HG02571 (cell line): ENCODE results near the gene NECTIN1.

Experiments used
- ATAC-seq: cut with Tn5 transposase; IDR thresholded peaks from one replicate; pipeline ENCODE4 v1.9.1; 2021; ENCODE audit warnings: mild to moderate bottlenecking, moderate library complexity; ENCODE audit not compliant: unreplicated experiment

The NECTIN1 gene

GRCh38 chr11:119644502-119644901 is 84.5 kb downstream of the NECTIN1 start:
- no peak for ATAC-seq

GRCh38 chr11:119643876-119644225 is 85.1 kb downstream of the NECTIN1 start:
- ATAC-seq, result no peak

GRCh38 chr11:119643212-119643875 is 85.7 kb downstream of the NECTIN1 start:
- ATAC-seq, result no peak

DNA sequence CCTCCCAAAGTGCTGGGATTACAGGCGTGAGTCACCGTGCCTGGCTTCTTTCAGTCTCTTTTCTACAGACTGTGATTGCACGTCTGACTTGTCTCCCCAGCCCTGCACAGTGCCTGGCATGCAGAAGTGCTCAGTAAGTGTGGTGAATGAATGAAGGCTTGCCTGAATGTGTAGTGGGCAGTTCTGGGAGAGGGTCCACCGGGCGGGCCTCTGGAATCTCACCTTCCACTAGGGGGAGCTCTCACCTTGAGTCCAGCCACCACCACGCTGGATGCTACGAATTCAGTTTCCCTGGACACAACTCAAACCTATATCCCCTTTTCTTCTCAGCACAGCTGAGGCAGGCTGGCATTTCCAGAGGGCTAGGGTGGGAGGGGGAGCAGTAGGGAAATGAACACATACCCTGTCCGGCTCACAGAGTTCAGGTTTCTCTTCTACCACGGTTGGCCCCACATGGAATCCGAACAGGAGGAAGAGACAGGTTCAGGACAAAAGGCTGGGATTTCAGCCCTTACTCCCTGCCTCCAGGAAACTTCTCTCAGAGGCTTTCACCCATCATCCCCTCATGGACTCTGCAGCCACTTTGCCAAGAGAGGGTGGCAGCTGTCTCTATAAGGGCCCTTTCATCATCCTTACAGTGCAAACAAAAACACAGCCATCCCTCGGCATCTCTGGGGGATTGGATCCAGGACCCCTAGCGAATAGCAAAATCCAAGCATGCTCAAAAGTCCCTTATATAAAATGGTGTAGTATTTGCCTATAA is 86.8 kb downstream of the NECTIN1 start:
- no peak for ATAC-seq

DNA sequence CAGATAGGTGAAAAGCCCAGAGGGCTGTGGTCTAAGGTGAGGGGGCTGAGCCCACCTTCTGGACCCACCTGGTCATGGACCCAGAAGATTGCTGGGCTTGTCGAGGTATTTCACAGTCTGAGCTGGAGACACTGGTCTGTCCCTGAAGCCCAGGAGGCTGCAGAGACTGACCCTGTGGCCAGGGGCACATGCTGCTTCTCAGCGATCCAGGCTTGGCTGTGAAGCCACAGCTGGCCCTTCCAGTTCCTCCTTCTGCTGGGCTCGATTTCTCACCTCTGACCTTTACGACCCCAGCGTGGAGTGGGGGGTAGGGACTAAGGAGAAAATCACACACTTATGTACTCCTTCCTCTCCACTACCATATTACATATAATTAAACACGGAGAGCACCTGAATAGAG is 88.5 kb downstream of the NECTIN1 start:
- no peak for ATAC-seq

DNA sequence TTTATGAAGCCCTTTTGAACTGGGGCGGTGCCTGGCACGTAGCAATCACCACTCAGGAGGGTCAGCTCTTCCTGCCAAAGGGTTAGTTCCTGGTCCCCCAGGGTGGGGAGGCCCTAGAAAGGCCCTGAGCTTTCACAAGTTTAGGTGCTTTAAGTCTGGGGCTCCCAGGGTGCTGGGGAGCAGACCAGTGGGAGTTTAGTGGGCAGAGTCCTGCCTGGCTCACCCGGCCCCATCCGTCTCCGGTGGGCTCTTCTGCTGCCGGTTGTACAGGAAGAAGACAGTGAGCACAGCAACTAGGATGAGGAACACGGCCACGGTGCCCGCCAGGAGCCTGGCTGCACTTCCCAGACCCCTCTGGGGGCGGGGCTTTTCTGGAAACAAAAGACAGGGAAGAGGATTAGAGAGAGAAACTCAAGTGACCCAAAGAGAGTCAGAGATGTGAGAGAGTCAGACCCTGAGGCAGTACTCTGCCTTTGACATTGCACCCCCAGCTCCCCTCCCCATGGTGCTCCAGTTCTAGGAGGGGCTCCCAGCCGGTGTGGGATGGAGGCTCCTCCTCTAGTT is 89.3 kb downstream of the NECTIN1 start:
- ATAC-seq, result no peak

DNA sequence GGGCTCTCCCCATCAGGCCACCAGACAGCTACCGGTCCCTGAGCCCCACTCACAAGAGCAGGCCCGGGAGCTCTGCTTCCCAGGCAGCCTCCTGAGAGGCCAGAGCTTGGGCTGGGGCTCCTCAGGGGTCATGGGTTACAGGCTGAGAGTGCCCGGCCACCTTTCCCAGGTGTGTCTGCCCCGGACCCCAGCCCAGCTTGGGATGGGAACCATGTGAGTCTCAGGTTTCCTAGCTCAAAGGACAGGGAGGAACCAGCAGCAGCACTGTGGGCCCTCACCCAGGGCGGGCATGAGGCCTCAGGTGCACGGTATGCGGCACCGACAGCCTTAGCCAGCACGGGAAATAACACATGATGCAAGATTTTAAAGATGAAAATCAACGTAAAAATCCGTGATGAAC is 90.1 kb downstream of the NECTIN1 start:
- ATAC-seq, result no peak

GRCh38 chr11:119637481-119637880 is 91.5 kb downstream of the NECTIN1 start:
- no peak for ATAC-seq

- no peak for ATAC-seq
Measured at GRCh38 chr11:119635776-119636175, 93.2 kb downstream of the NECTIN1 start.

DNA sequence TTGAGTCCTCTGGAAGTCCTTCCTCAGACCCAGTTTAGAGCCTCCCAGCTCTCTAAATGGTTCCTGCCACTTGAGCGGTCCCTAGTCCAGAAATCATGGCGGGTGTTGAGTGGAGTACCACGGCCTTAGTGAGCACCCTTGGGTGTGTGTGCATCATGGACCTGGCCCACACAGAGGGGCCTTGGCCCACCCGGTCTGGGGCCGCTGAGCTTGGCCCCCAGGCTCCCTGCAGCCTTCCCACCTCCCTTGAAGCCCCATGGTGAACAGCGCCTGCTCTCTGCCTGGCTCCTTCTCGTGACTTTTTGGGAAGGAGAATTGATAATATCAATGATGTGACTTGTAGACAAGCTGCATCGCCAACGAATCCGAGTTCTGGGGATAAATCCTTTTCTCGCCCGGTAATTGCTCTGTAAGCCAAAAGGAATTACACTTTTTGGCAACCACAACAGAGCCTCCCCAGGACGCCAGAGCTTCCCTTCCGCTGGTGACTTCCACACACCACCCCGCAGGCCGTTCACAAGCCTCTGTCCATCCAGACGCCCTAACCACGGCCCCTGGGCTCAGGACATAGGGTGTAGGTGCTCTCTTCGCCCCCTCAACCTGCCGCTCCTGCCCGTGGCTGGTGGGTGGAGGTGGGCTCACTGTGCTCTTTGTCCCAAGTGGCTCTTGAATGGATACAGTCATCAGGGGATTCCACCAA is 93.8 kb downstream of the NECTIN1 start:
- ATAC-seq, result no peak

- ATAC-seq, result no peak
Measured at GRCh38 chr11:119634301-119634700, 94.7 kb downstream of the NECTIN1 start.

- no peak for ATAC-seq
Measured at GRCh38 chr11:119629834-119630624, 99.0 kb downstream of the NECTIN1 start.

GRCh38 chr11:119629085-119629484 is 99.9 kb downstream of the NECTIN1 start:
- no peak for ATAC-seq

DNA sequence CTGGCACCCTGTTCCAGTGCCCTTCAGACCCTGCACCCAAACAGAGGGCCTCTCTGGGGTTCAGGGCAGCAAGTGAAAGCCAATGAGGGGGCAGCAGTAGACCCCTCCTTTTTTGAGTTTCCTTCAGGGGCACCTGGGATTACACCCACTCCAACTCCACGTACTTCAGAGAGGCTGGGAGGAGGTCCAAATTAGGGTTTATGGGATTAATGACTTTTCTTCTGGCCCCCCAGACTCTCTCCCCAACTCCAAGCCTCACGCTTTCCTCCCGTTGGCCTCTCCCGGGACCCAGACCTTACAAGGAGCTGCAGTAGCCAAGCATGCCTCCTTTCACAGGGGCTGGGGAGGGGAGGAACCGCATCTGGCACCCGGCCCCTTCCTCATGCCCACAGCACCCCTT is 101.7 kb downstream of the NECTIN1 start:
- no peak for ATAC-seq

GRCh38 chr11:119626871-119627270 is 102.1 kb downstream of the NECTIN1 start:
- no peak for ATAC-seq

GRCh38 chr11:119626197-119626841 is 102.7 kb downstream of the NECTIN1 start:
- ATAC-seq, result no peak

GRCh38 chr11:119625206-119625978 is 103.6 kb downstream of the NECTIN1 start:
- no peak for ATAC-seq

- no peak for ATAC-seq
Measured at GRCh38 chr11:119624629-119625028, 104.4 kb downstream of the NECTIN1 start.

GRCh38 chr11:119624102-119624615 is 104.8 kb downstream of the NECTIN1 start:
- ATAC-seq, result no peak
